SK-N-SH treated with all-trans-retinoic acid at 6 μM for 48 hours (cell line): ENCODE results near the gene SLC25A33.

Experiments
- ATAC-seq: fragments of 200-7000 bp; cut with Tn5 transposase; 3 replicates; pipeline ENCODE4 v1.9.1; 2020; ENCODE audit warnings: mild to moderate bottlenecking, moderate library complexity
- ARNTL ChIP-seq: fragments of 450-650 bp; formaldehyde crosslinking; IDR thresholded peaks from 2 replicates; pipeline ENCODE4 v1.5.0; 2020; ENCODE audit warnings: low read depth, mild to moderate bottlenecking, moderate library complexity, borderline replicate concordance
- BACH2 ChIP-seq: fragments of 250-450 bp; sonication (Bioruptor Pico); IDR thresholded peaks from 2 replicates; pipeline ENCODE4 v1.9.0; 2021; ENCODE audit warnings: mild to moderate bottlenecking, borderline replicate concordance
- CSDC2 ChIP-seq: fragments of 250-450 bp; sonication (Bioruptor Pico); IDR thresholded peaks from 2 replicates; pipeline ENCODE4 v1.5.0; 2020; ENCODE audit warnings: mild to moderate bottlenecking, moderate library complexity
- CSRNP3 ChIP-seq: fragments of 250-450 bp; sonication (Bioruptor Pico); IDR thresholded peaks from 2 replicates; pipeline ENCODE4 v1.5.1; 2021; ENCODE audit warnings: mild to moderate bottlenecking, moderate library complexity
- ESRRG ChIP-seq: fragments of 250-450 bp; sonication (Bioruptor Pico); IDR thresholded peaks from 2 replicates; pipeline ENCODE4 v1.6.1; 2021; ENCODE audit warnings: mild to moderate bottlenecking
- GLIS3 ChIP-seq: fragments of 250-450 bp; sonication (Bioruptor Pico); IDR thresholded peaks from 2 replicates; pipeline ENCODE4 v1.5.0; 2020; ENCODE audit warnings: mild to moderate bottlenecking, moderate library complexity
- ISL1 ChIP-seq: fragments of 250-450 bp; sonication (Bioruptor Pico); IDR thresholded peaks from 2 replicates; pipeline ENCODE4 v2.1.2; 2022; ENCODE audit warnings: mild to moderate bottlenecking, moderate library complexity
- OSR1 ChIP-seq: fragments of 250-450 bp; sonication (Bioruptor Pico); IDR thresholded peaks from 2 replicates; pipeline ENCODE4 v1.8.0; 2022; ENCODE audit warnings: moderate library complexity, mild to moderate bottlenecking, inconsistent platforms
- POU6F1 ChIP-seq: fragments of 250-450 bp; sonication (Bioruptor Pico); IDR thresholded peaks from 2 replicates; pipeline ENCODE4 v1.8.0; 2021; ENCODE audit warnings: low read depth, mild to moderate bottlenecking, moderate library complexity, borderline replicate concordance
- PPARA ChIP-seq: fragments of 250-450 bp; sonication (Bioruptor Pico); IDR thresholded peaks from 2 replicates; pipeline ENCODE4 v1.5.0; 2020; ENCODE audit warnings: mild to moderate bottlenecking, borderline replicate concordance
- RARB ChIP-seq: fragments of 250-450 bp; sonication (Bioruptor Pico); IDR thresholded peaks from 2 replicates; pipeline ENCODE4 v1.8.0; 2021; ENCODE audit warnings: mild to moderate bottlenecking, moderate library complexity
- SNAI2 ChIP-seq: fragments of 250-450 bp; sonication (Bioruptor Pico); IDR thresholded peaks from 2 replicates; pipeline ENCODE4 v1.5.0; 2020; ENCODE audit warnings: mild to moderate bottlenecking, moderate library complexity
- TOX ChIP-seq: fragments of 250-450 bp; sonication (Bioruptor Pico); IDR thresholded peaks from 2 replicates; pipeline ENCODE4 v1.8.0; 2021; ENCODE audit warnings: mild to moderate bottlenecking, moderate library complexity, borderline replicate concordance
- ZC3H10 ChIP-seq: fragments of 250-450 bp; sonication (Bioruptor Pico); IDR thresholded peaks from 2 replicates; pipeline ENCODE4 v1.5.1; 2021; ENCODE audit warnings: mild to moderate bottlenecking, moderate library complexity
- ZFP3 ChIP-seq: fragments of 250-450 bp; sonication (Bioruptor Pico); IDR thresholded peaks from 2 replicates; pipeline ENCODE4 v1.5.0; 2020; ENCODE audit warnings: mild to moderate bottlenecking, moderate library complexity
- ZFP30 ChIP-seq: fragments of 450-650 bp; formaldehyde crosslinking; IDR thresholded peaks from 2 replicates; pipeline ENCODE4 v1.5.0; 2022; ENCODE audit warnings: mild to moderate bottlenecking, moderate library complexity
- ZNF565 ChIP-seq: fragments of 450-650 bp; formaldehyde crosslinking; conservative IDR thresholded peaks from 2 replicates; pipeline ENCODE4 v1.5.0; 2020; ENCODE audit warnings: low read depth, mild to moderate bottlenecking, moderate library complexity
- ZNF70 ChIP-seq: fragments of 450-650 bp; formaldehyde crosslinking; IDR thresholded peaks from 2 replicates; pipeline ENCODE4 v1.5.0; 2020; ENCODE audit warnings: mild to moderate bottlenecking, moderate library complexity
- ZNF8 ChIP-seq: fragments of 450-650 bp; formaldehyde crosslinking; IDR thresholded peaks from 2 replicates; pipeline ENCODE4 v1.5.0; 2020; ENCODE audit warnings: mild to moderate bottlenecking, moderate library complexity
- TF ChIP-seq, protein P1 (sequence below): fragments of 250-450 bp; sonication (Bioruptor Pico); IDR thresholded peaks from 2 replicates; pipeline ENCODE4 v1.8.0; 2020; ENCODE audit warnings: mild to moderate bottlenecking, moderate library complexity, borderline replicate concordance

Gene SLC25A33

GRCh38 chr1:9628541-9629444, 89.5 kb downstream of the SLC25A33 start:
- TF ChIP-seq CSDC2, result no peak
- TF ChIP-seq OSR1 (CRISPR knock-in tag), result no peak
- no peak for TF ChIP-seq ZFP30 (CRISPR knock-in tag)
- no peak for TF ChIP-seq RARB (CRISPR knock-in tag)
- no peak for TF ChIP-seq POU6F1 (CRISPR knock-in tag)
- no peak for TF ChIP-seq ZNF8
- TF ChIP-seq TOX (CRISPR knock-in tag), result no peak
- TF ChIP-seq CSRNP3 (CRISPR knock-in tag), result no peak
- no peak for TF ChIP-seq ZNF565 (CRISPR knock-in tag)
- no peak for TF ChIP-seq PPARA
- TF ChIP-seq ESRRG (CRISPR knock-in tag), result no peak
- TF ChIP-seq, protein P1, sequence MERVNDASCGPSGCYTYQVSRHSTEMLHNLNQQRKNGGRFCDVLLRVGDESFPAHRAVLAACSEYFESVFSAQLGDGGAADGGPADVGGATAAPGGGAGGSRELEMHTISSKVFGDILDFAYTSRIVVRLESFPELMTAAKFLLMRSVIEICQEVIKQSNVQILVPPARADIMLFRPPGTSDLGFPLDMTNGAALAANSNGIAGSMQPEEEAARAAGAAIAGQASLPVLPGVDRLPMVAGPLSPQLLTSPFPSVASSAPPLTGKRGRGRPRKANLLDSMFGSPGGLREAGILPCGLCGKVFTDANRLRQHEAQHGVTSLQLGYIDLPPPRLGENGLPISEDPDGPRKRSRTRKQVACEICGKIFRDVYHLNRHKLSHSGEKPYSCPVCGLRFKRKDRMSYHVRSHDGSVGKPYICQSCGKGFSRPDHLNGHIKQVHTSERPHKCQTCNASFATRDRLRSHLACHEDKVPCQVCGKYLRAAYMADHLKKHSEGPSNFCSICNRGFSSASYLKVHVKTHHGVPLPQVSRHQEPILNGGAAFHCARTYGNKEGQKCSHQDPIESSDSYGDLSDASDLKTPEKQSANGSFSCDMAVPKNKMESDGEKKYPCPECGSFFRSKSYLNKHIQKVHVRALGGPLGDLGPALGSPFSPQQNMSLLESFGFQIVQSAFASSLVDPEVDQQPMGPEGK (CRISPR knock-in tag), result no peak
- ATAC-seq, result no peak

- ATAC-seq, result no peak
- TF ChIP-seq ZNF8, result no peak
- TF ChIP-seq OSR1 (CRISPR knock-in tag), result no peak
- TF ChIP-seq ZFP3 (CRISPR knock-in tag), result no peak
- TF ChIP-seq, all 23 proteins: peak for 0
These were observed 90.4 kb downstream of the SLC25A33 start for GRCh38 chr1:9629445-9630201.

DNA sequence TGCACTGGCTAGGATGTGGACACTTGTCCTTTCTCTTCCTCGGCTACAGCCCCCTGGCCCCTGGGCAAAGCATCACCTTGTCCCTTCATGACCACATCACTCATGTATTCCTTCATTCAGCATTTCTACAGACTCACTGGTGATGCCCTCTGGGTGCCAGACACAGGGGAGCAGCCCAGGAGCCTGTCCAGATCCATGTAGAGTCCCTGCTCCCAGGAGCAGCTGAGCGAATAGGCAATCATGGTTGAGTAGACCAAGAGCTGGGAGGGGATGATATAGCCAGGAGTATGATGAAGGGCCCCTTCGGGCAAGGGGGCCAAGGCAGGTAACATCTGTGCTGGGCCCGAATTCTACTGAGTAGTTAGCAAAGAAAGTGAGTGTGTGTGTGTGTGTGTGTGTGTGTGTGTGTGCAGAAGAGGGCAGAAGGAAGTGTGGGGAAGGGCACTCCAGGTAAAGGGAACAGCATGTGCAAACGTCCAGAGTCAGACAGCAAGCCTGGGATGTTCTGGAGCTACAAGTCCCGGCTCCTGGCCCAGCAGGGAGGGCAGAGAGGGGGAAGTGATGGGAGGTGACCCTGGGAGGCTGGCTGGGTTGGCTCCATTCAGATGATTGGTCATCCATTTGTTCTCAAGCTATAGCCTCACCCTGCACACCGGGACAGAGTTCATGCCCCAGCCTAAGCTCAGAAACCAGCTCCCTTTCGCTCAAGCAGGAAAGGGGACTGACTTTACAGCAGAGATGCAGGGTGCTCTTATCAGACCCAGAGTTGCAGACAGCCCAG, 91.3 kb downstream of the SLC25A33 start:
- no peak for TF ChIP-seq ZNF8
- no peak for TF ChIP-seq ZNF565 (CRISPR knock-in tag)
- TF ChIP-seq OSR1 (CRISPR knock-in tag), result no peak
- TF ChIP-seq PPARA, result no peak
- no peak for TF ChIP-seq ARNTL
- TF ChIP-seq ZFP30 (CRISPR knock-in tag), result no peak
- no peak for TF ChIP-seq ZNF70 (CRISPR knock-in tag)
- TF ChIP-seq BACH2 (CRISPR knock-in tag), result no peak
- no peak for TF ChIP-seq ESRRG (CRISPR knock-in tag)
- no peak for TF ChIP-seq ISL1 (CRISPR knock-in tag)
- TF ChIP-seq ZFP3 (CRISPR knock-in tag), result no peak
- TF ChIP-seq GLIS3 (CRISPR knock-in tag), result no peak
- TF ChIP-seq SNAI2 (CRISPR knock-in tag), result no peak
- no peak for TF ChIP-seq TOX (CRISPR knock-in tag)
- TF ChIP-seq CSRNP3 (CRISPR knock-in tag), result no peak
- TF ChIP-seq, protein P1 (CRISPR knock-in tag), result no peak
- no peak for TF ChIP-seq POU6F1 (CRISPR knock-in tag)
- TF ChIP-seq ZC3H10 (CRISPR knock-in tag), result no peak
- ATAC-seq, result no peak
